ENCODE data around the gene MRPL44. TPM values are rescaled to one million over a fixed set of nuclear protein-coding genes. Genes with fewer than 3 reads are reported as not detected.
"Not testable (repeated sequence)": the region's sequence is repeated elsewhere in the genome, so short reads cannot be mapped to it uniquely, and the experiment has no call there.

The MRPL44 gene
- total RNA-seq, 1 donor from 2014 or later = 29.9 TPM

- ChIA-PET CTCF (interaction anchor here (2.0 kb wide), 1 partner anchor 33 kb away, joined by 4 read pairs; no protein-coding TSS in a partner anchor), POLR2A (interaction anchor here (0.6 to 1.8 kb wide), 6 partner anchors 10 to 1293 kb away, joined by 3 to 9 read pairs (median 6); partner anchors contain the start of gene WDFY1)
- H3K27me3 Mint-ChIP-seq = no peaks in the 10 kb centered on the region
- intact Hi-C loops (cut with micrococcal nuclease) = loop anchor here (2.0 kb wide), 1 partner anchor 13 kb away; no protein-coding TSS in a partner anchor
- peaks cover 5% of the 10 kb centered on the region for H3K9me3 Mint-ChIP-seq
- H3K36me3 Mint-ChIP-seq (ENCODE audit: low read depth) = peaks cover 18% of the 10 kb centered on the region
- TF ChIP-seq, protein P1, sequence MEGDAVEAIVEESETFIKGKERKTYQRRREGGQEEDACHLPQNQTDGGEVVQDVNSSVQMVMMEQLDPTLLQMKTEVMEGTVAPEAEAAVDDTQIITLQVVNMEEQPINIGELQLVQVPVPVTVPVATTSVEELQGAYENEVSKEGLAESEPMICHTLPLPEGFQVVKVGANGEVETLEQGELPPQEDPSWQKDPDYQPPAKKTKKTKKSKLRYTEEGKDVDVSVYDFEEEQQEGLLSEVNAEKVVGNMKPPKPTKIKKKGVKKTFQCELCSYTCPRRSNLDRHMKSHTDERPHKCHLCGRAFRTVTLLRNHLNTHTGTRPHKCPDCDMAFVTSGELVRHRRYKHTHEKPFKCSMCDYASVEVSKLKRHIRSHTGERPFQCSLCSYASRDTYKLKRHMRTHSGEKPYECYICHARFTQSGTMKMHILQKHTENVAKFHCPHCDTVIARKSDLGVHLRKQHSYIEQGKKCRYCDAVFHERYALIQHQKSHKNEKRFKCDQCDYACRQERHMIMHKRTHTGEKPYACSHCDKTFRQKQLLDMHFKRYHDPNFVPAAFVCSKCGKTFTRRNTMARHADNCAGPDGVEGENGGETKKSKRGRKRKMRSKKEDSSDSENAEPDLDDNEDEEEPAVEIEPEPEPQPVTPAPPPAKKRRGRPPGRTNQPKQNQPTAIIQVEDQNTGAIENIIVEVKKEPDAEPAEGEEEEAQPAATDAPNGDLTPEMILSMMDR (IDR thresholded peaks at IDR 0.05) = no peak
- DNase-seq (no peak), ATAC-seq (ENCODE audit: low read depth) (no peak)
- peak overlapping the region; percentile 0 for H3K27ac Mint-ChIP-seq
- no peak overlapping the region for H3K4me3 Mint-ChIP-seq
- peaks cover 76% of the 10 kb centered on the region for H3K4me1 Mint-ChIP-seq
Observed at GRCh38 chr2:223935459-223936125, 21.7 kb upstream of the MRPL44 start.

DNA sequence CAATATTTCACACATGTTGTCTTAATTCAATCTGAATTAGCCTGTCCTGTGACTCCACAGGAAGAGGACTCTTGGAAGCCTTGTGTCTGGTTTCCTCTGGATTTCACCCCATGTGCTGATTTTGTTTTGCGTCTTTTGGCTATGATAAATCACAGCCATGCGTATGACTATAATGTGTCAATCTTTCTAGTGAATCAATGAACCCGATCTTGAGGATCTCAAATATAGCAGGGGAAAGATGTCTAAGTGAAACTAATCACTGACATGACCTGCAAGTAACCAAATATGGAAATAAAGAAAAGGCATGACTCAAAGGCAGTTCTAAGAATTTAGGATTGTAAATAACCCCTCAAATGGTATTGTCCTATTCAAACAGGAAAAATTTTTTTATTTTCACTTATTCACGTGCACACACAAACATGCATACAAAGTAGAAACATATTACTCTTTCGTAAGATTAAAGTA lies 20.4 kb upstream of the MRPL44 start:
- ChIA-PET CTCF (no interaction called here), POLR2A (interaction anchor here (0.6 to 1.8 kb wide), 4 partner anchors 8 to 42 kb away, joined by 3 to 9 read pairs (median 4); partner anchors contain the start of gene WDFY1)
- peaks cover 24% of the 10 kb centered on the region for H3K36me3 Mint-ChIP-seq (ENCODE audit: low read depth)
- H3K4me3 Mint-ChIP-seq = peak overlapping the region; percentile 35
- peaks cover 72% of the 10 kb centered on the region for H3K4me1 Mint-ChIP-seq
- H3K27me3 Mint-ChIP-seq = no peaks in the 10 kb centered on the region
- peaks cover 5% of the 10 kb centered on the region for H3K9me3 Mint-ChIP-seq
- DNase-seq (no peak), ATAC-seq (ENCODE audit: low read depth) (no peak)
- intact Hi-C loops (cut with micrococcal nuclease) = loop anchor here (2.0 kb wide), 1 partner anchor 14 kb away; no protein-coding TSS in a partner anchor
- TF ChIP-seq, protein P1 (IDR thresholded peaks at IDR 0.05) = no peak
- peak overlapping the region; percentile 59 for H3K27ac Mint-ChIP-seq

DNA sequence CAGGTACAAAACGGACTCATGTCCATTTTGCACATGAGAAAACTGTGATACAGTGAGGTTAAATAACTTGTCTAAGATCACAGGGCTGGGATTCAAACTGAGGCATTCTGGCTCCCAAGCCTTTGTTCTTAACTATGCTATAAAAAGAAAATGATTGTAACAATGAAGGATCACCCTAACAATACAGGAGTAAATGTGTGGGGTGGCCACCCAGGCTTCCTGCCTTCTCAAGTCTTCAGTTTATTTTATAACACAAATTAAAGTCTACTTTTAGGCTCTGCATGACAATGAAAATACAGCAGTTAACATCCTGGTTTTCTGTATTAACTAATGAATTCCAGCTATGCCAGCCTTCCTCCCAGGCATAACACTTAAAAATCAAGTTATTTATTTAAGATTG lies 19.7 kb upstream of the MRPL44 start:
- TF ChIP-seq, protein P1 (IDR thresholded peaks at IDR 0.05) = no peak
- Mint-ChIP-seq H3K36me3 (ENCODE audit: low read depth) (peaks cover 25% of the 10 kb centered on the region), H3K4me3 (no peak overlapping the region), H3K9me3 (peaks cover 5% of the 10 kb centered on the region), H3K4me1 (peaks cover 72% of the 10 kb centered on the region), H3K27me3 (no peaks in the 10 kb centered on the region), H3K27ac (peak overlapping the region; percentile 59)
- ChIA-PET CTCF (no interaction called here), POLR2A (interaction anchor here (0.8 to 1.0 kb wide), 2 partner anchors 8 to 41 kb away, joined by 3 to 7 read pairs; no protein-coding TSS in a partner anchor)
- intact Hi-C loops (cut with micrococcal nuclease) = loop anchor here (2.0 kb wide), 1 partner anchor 15 kb away; no protein-coding TSS in a partner anchor
- no peak for DNase-seq
- no peak for ATAC-seq (ENCODE audit: low read depth)

DNA sequence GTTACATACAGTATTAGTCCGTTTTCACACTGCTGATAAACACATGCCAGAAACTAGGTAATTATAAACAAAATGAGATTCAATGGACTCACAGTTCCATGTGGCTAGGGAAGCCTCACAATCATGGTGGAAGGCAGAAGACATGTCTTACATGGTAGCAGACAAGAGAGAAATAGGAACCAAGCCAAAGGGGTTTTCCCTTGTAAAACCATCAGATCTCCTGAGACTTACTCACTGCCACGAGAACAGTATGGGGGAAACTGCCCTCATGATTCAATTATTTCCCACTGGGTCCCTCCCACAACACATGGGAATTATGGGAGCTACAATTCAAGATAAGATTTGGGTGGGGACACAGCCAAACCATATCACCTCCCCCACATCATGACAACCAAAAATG lies 17.8 kb upstream of the MRPL44 start:
- CTCF ChIA-PET = interaction anchor here (1.0 to 1.4 kb wide), 2 partner anchors 43 to 44 kb away, joined by 3 read pairs; no protein-coding TSS in a partner anchor
- Mint-ChIP-seq H3K4me3 (peak overlapping the region; percentile 59), H3K27ac (peak overlapping the region; percentile 89), H3K36me3 (ENCODE audit: low read depth) (peaks cover 30% of the 10 kb centered on the region), H3K4me1 (peaks cover 74% of the 10 kb centered on the region)
- ATAC-seq (ENCODE audit: low read depth) = peak; percentile 83
- POLR2A ChIA-PET = interaction anchor here (1.3 to 3.0 kb wide), 2 partner anchors 18 to 44 kb away, joined by 5 to 19 read pairs; no protein-coding TSS in a partner anchor
- not testable (repeated sequence) for H3K9me3 Mint-ChIP-seq, H3K27me3 Mint-ChIP-seq, DNase-seq
- intact Hi-C loops (cut with micrococcal nuclease) = loop anchor here (1.0 to 2.0 kb wide), 2 partner anchors 17 to 42 kb away; partner anchors contain the start of gene MRPL44

- ATAC-seq (ENCODE audit: low read depth) (no peak), DNase-seq (no peak)
- H3K27ac Mint-ChIP-seq = peak overlapping the region; percentile 73
- H3K4me3 Mint-ChIP-seq = peak overlapping the region; percentile 73
- TF ChIP-seq, protein P1 (IDR thresholded peaks at IDR 0.05) = no peak
- H3K36me3 Mint-ChIP-seq (ENCODE audit: low read depth) = peaks cover 29% of the 10 kb centered on the region
- H3K4me1 Mint-ChIP-seq = peaks cover 67% of the 10 kb centered on the region
- CTCF ChIA-PET = interaction anchor here (0.6 to 0.7 kb wide), 2 partner anchors 28 to 541 kb away, joined by 4 to 5 read pairs; no protein-coding TSS in a partner anchor
- H3K9me3 Mint-ChIP-seq = peaks cover 5% of the 10 kb centered on the region
- no peaks in the 10 kb centered on the region for H3K27me3 Mint-ChIP-seq
- intact Hi-C loops (cut with micrococcal nuclease) = no loop called here
- POLR2A ChIA-PET = interaction anchor here (0.7 to 3.0 kb wide), 8 partner anchors 9 to 1099 kb away, joined by 3 to 19 read pairs (median 4); no protein-coding TSS in a partner anchor
Observed at GRCh38 chr2:223941579-223942277, 15.5 kb upstream of the MRPL44 start.

Data from activated B cell treated with CpG ODN at 0.5 μM for 24 hours (primary cell).